Measurements from ENCODE around the gene PCDH9. TPM values are rescaled to one million over a fixed set of nuclear protein-coding genes. Genes with fewer than 3 reads are reported as not detected.

PCDH9 gene
- total and polyA plus RNA-seq, 2 experiments from 2014 or later: 0.31 to 0.52 TPM

GRCh38 chr13:66314911-66315310, 915.2 kb downstream of the PCDH9 start (continued):
- TF ChIP-seq ZNF462 (CRISPR knock-in tag; IDR thresholded peaks at IDR 0.05): no peak

DNA sequence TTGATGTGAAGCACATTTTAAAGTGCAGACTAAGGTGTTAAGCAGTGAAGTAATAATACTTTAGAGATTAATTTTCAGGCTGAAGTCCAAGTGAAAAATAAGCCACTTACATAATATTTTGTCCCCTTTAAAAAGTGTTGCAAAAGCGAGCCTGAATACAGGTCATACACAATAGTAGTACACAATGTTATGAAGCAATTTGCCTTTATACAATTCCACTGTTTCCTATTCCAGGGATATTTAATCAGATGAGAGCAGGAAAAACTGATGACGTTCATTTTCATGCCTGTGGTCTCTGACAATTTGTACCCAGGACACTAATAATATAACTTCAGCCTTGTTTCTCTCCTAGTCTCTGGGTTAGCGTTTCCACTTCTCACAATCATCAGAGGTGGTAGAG, 916.7 kb downstream of the PCDH9 start:
- no peak overlapping the region for H3K4me3 Mint-ChIP-seq
- no peaks in the 10 kb centered on the region for H3K36me3 Mint-ChIP-seq (ENCODE audit: low read depth)
- no peak for DNase-seq (ENCODE audit: low spot score)
- H3K27me3 Mint-ChIP-seq (ENCODE audit: insufficient read depth, low read depth, poor library complexity): no peaks in the 10 kb centered on the region
- Histone ChIP-seq H3K36me3 (ENCODE audit: insufficient read depth) (no peaks in the 10 kb centered on the region), H3F3A (replicated peaks; ENCODE audit: low read depth) (no peaks in the 10 kb centered on the region), H3K27me3 (ENCODE audit: insufficient read depth) (no peaks in the 10 kb centered on the region), H2AFZ (no peak overlapping the region), H3K27ac (ENCODE audit: low read depth) (no peak overlapping the region), H3K79me2 (replicated peaks; ENCODE audit: insufficient read depth) (no peaks in the 10 kb centered on the region), H4K20me1 (replicated peaks; ENCODE audit: insufficient read depth) (no peaks in the 10 kb centered on the region), H3K9me2 (ENCODE audit: insufficient read depth) (peaks cover 5% of the 10 kb centered on the region; the same call in 1 of the 2 replicates), H3K4me1 (ENCODE audit: insufficient read depth) (peaks cover 15% of the 10 kb centered on the region; the same call in 1 of the 2 replicates), H3K4me2 (no peak overlapping the region), H3K4me3 (no peak overlapping the region)
- peaks cover 19% of the 10 kb centered on the region for H3K4me1 Mint-ChIP-seq
- no peak for ATAC-seq
- H3K27ac Mint-ChIP-seq: no peak overlapping the region
- H3K9me3 Mint-ChIP-seq: no peaks in the 10 kb centered on the region
- TF ChIP-seq POLR2AphosphoS5 (IDR thresholded peaks at IDR 0.05; ENCODE audit: low read depth) (no peak), ZNF331 (CRISPR knock-in tag; IDR thresholded peaks at IDR 0.05; ENCODE audit: low read depth) (no peak), JUNB (IDR thresholded peaks at IDR 0.05; ENCODE audit: unreplicated experiment) (no peak), STAT1 (IDR thresholded peaks at IDR 0.05; ENCODE audit: unreplicated experiment) (no peak), NANOG (IDR thresholded peaks at IDR 0.05; ENCODE audit: borderline replicate concordance) (no peak), ZNF462 (CRISPR knock-in tag; IDR thresholded peaks at IDR 0.05) (no peak), ZNF114 (CRISPR knock-in tag; IDR thresholded peaks at IDR 0.05) (no peak), EZH2 (IDR thresholded peaks at IDR 0.05; ENCODE audit: low read depth, unreplicated experiment) (no peak)
- TF ChIP-seq, protein P1, sequence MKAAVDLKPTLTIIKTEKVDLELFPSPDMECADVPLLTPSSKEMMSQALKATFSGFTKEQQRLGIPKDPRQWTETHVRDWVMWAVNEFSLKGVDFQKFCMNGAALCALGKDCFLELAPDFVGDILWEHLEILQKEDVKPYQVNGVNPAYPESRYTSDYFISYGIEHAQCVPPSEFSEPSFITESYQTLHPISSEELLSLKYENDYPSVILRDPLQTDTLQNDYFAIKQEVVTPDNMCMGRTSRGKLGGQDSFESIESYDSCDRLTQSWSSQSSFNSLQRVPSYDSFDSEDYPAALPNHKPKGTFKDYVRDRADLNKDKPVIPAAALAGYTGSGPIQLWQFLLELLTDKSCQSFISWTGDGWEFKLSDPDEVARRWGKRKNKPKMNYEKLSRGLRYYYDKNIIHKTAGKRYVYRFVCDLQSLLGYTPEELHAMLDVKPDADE (IDR thresholded peaks at IDR 0.05): no peak

Measured in GM23338 (cell line).